ENCODE data around the gene NAV2. TPM values are rescaled to one million over a fixed set of nuclear protein-coding genes. Genes with fewer than 3 reads are reported as not detected.
A peak's percentile ranks its signal among the peaks of the same experiment; 100 is the strongest.
"Not testable (repeated sequence)": the region's sequence is repeated elsewhere in the genome, so short reads cannot be mapped to it uniquely, and the experiment has no call there.

NAV2 gene
- total RNA-seq, 1 donor from 2014 or later = 17.6 TPM

DNA sequence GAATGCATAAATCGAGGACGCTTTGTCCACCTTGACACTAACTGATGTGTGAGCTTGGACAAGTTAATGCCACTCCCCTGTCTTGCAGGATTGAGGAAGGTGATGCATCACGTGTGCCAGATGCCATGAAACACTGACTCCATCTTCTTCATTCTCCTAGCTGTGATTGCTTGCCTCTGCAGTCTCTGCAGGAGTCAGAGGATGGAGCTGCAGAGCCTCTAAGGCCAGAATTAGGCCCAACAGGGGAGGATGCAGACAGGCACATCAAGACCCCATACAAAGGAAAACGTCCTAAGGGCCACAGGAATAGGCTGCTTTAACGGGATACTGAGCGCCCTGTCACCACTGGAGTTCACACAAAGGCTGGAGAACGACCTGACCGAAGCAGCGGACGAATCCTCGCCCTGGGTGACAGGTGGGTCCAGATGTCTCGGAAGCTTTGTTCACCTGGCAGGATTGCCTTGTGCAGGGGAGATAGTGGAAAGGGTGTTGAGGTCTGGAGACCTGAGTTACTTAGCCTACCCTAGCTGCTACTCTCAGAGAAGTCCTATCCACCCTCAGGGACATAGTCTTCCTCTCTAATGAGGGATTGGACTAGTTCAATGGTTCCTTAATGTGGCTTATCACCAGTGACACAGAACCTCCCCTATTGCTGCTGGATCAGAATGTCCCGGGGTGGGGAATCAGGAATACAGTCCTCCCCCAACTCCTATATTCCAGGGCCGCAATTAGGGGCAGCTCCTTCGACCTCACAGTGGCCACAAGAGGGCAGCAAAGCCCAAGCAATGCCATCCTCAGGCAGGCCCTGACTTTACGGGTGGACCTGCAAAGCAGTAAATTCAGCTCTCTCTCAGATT, 415.3 kb downstream of the NAV2 start:
- DNase-seq = peak; percentile 53

GRCh38 chr11:20128528-20128825, 415.8 kb downstream of the NAV2 start:
- DNase-seq = not testable (repeated sequence)

DNA sequence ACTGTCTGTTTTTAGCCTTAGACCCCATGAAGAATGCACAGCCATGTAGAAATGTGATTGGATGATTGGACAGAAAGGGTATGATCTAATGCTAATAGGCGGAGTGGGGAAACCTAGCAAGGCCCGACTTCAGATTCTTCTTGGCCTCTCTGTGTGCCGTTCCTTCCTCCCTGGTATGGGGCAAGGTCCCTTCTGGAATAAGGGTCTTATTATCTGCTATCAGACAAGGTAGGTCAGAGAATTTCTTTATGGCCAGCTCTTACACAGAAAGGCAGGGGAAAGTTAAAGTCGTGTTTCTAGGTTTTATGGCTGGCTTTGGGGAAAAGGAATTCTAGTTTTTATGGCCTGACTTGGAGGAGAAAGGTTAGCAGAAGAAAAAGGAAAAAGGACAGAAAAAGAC, 417.0 kb downstream of the NAV2 start:
- DNase-seq = no peak

GRCh38 chr11:20131788-20132666, 419.4 kb downstream of the NAV2 start:
- DNase-seq = peak; percentile 36

DNA sequence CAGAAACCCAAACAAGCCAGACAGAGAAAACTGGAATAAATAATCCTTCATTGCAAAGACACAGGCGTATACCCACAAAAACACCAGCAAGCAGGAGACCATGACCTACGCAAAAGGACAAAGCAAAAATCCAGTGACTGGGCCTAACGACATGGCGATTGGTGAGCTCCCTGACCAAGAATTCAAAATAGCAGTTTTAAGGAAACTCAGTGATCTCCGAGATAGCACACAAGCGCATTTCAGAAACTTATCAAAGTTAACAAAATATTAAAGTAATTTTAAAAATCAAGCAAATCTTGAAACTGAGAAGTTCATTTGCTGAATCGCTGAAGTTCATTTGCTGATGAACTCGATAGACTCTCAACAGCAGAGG, 420.0 kb downstream of the NAV2 start:
- DNase-seq = no peak

GRCh38 chr11:20134991-20135736, 422.5 kb downstream of the NAV2 start:
- no peak for DNase-seq

DNA sequence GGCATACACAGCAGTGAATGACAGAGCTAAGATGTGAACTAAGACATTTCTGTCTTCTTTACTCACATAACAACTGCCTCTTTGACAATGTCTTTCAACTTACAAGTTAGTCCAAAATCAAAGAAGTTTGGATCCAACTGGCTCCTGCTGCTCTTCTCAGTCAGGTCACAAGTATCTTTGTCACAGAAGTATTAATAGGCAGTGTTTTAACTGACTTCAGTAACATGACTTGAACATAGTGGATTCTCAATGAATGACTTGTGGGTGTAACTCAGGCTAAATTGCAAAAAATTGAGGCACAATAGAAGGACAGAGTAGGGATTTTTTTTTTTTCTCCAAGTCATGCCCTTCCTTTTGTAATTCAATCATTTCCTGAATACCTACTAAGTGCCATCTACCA, 425.0 kb downstream of the NAV2 start:
- DNase-seq = no peak

DNA sequence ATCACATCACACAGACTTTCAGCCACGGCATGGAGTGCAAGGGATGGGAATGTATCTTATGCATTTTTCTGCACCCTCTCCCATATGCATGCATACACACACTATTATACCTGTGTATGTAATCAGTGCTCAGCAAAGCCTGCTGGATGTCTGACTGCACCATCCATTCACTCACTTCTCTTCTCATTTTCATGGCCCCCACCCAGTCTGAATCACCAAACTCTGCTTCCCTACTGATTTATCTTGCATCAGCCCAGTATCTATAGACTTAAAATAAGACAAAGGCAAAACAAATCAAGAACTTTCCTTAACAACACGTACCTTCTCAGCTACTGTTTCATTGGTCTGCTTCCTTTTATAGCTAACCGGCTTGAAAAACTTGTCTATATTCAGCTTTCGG, 426.1 kb downstream of the NAV2 start:
- no peak for DNase-seq

- DNase-seq = no peak
Observed at GRCh38 chr11:20154381-20154780, 441.7 kb downstream of the NAV2 start.

- DNase-seq = no peak
Observed at GRCh38 chr11:20155683-20156279, 443.1 kb downstream of the NAV2 start.

GRCh38 chr11:20156280-20156875, 443.7 kb downstream of the NAV2 start:
- no peak for DNase-seq

DNA sequence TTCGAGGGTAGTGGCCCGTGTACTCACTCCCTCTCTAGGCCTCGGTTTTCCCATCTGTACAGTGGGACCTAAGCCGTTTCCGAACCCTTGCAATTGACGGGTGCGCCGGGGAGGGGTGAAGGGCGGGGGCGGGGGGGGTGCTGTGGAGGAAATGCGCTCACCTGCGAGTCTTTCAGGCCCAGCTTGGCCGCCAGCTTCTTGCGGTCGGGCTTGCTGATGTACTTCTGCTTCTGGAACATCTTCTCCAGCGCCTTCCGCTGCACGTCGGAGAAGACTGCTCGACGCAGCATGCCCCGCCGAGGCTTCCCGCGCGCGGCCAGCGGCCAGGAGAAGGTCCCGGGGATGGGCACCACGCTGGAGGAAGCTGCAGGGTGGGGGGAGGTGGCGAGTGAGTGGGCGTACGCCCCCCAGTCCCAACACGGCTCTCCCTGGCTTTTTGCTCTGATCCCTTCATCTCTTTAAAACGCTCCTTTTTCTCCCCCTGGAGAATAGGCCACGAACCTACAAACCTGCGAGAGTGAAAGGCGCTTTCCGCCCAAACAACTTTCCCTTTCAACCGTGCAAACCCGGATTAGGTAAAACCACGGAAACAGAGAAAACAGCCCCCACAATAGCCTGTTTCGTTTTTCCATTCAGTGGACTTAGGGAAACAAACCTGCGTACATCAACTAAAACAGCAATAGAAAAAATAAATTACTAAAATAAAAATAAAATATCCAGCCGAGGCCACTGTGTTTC, 444.4 kb downstream of the NAV2 start:
- no peak for DNase-seq

GRCh38 chr11:20157728-20158127, 445.1 kb downstream of the NAV2 start:
- DNase-seq = no peak

DNA sequence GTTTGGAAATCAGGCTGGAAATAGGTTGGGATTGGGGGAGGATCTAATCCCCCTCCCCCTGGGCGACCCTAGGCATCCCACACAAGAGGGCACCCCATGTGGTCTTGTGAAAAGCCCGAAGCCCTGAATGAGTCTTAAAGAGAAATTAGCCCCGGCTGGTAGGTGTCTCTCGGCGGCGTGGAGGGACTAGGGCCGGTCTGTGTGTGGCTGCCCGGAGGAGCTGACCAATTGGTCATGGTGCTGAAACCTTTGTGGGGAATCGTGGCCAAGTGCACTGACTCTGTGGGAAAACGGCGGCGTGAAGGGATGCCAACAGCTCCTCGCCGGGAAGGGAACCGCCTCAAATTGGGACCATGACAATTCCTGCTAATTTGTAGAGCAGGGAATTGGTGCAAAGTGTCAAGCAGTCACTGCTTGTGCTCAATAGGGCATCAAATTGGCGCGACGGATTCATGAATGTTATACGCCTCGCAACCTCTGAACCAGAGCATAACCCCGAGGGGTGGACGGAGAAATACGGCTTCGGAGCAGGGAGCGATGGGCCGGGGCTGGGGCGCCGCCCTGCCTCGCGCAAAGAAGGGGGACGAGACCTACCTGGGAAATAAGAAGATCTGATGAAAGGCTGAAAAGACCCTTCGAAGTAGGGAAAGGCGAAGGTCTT, 446.1 kb downstream of the NAV2 start:
- no peak for DNase-seq

DNA sequence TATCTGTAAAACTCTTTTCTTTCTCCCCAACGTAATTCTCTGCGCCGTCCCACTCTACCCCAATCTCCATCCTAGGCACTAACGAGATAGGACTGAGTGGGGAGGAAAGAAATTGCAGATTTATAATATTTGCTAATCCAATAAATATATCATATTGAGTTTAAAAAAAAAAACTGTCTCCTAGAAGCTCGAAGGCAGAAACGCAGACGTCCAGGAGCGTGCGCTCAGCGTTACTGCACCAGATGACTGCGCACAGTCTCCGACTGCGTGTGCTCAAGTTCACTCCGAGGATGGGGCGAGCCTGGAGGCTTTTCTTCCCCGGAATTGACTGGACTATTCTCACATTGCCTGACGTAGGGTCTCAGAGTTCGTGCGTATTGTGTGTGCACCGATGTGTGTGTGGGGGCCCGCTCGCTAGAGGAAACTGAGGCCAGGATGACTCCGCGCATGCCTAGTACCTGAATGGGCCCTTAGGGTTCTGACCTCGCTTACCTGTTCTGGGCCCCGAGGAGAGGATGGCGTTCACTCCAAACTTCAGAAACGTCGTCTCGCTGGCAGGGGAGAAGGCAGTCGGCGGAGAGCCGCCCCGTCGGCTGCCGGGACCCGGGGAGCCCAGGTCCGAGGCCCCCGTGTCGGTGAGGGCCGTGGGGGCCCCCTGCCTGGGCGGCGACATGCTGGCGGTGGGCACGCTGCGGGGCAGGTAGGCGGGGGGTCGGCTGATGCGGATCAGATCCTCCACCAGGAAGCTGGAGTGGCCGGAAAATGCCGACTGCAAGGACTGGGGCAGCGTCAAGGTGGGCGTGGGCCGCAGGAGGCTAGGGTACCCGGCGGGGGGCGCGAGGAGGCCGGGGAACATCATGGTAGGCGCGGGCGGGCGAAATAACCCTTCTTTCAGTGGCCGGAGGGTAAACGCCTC, 447.1 kb downstream of the NAV2 start:
- no peak for DNase-seq

GRCh38 chr11:20160425-20161229, 448.0 kb downstream of the NAV2 start, which contains the start of gene DBX1:
DBX1 (minus strand) TSS chr11:20160475; CDS start chr11:20160324, 151 bp downstream.
- DNase-seq = no peak

DNA sequence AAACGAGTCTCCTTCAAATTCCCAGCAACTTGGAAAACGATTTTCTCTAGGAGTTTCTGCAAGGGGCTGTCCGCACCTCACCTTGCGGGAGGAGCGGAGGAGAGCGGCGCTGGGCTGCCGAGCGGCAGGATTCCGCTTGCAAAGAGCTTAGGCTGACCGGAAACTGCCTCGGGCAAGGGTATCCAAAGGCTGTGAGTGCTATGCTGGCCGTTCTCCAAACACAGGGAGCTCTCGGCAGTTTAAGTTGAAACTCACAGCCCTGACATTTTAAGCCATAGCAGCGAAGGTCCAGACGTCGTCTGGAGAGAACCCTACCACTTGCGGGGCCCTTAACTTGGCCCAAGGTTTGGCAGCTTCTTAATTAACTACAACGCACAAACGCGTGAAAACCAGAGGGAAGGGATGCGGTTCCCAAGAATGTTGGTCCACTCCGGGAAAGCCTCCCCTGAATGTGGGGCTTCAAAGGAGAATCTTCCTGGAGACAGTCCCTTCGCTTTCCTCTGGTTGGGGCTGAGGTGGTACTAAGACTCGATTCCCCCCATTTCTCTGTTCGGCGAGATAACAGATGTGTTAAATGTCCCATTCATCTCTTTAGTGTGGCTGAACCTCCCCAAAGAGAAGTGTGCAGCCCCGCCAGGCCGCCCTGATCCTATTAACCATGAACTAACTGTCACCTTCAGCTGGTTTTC, 448.7 kb downstream of the NAV2 start:
- DNase-seq = no peak

All from occipital lobe (tissue), 2 donors.